ENCODE data around the gene TMEM30A. TPM values are rescaled to one million over a fixed set of nuclear protein-coding genes. Genes with fewer than 3 reads are reported as not detected.

The TMEM30A gene
- total RNA-seq, 2 experiments from 2014 or later = 39.7 to 39.9 TPM

DNA sequence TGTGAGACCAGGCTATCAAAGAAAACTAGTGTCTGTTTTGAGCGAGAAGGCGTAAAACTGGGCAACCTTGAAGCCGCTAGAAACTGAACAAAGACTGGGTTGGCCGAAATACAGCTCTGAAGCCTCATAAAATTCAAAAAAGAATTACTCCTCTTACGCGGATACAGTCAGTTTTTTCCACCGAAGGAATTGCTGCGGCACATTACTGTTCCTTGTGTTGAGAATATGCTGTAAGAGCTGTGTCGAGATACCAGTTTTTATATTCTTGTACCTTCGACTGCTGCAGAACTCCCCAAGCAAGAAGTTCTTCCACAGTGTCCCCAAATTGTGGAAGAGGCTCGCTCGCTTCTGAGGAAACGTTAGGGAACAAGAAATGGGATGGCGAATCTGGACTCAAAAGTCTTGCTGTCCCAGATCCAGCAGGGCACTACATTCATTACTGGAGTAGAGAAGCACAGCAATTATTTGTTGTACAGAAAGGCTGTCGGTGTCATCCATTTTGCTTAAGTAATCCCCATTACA, 40.5 kb downstream of the TMEM30A start:
- peak overlapping the region; percentile 99 for H3K4me3 Mint-ChIP-seq
- POLR2A ChIA-PET = interaction anchor here (0.7 to 3.1 kb wide), 10 partner anchors 9 to 1549 kb away, joined by 3 to 22 read pairs (median 3); partner anchors contain the start of genes FILIP1, SENP6 and TMEM30A
- peaks cover 26% of the 10 kb centered on the region for H3K36me3 Mint-ChIP-seq (ENCODE audit: low read depth)
- intact Hi-C loops (cut with micrococcal nuclease) = no loop called here
- no peaks in the 10 kb centered on the region for H3K9me3 Mint-ChIP-seq
- DNase-seq = no peak
- TF ChIP-seq, protein P1, sequence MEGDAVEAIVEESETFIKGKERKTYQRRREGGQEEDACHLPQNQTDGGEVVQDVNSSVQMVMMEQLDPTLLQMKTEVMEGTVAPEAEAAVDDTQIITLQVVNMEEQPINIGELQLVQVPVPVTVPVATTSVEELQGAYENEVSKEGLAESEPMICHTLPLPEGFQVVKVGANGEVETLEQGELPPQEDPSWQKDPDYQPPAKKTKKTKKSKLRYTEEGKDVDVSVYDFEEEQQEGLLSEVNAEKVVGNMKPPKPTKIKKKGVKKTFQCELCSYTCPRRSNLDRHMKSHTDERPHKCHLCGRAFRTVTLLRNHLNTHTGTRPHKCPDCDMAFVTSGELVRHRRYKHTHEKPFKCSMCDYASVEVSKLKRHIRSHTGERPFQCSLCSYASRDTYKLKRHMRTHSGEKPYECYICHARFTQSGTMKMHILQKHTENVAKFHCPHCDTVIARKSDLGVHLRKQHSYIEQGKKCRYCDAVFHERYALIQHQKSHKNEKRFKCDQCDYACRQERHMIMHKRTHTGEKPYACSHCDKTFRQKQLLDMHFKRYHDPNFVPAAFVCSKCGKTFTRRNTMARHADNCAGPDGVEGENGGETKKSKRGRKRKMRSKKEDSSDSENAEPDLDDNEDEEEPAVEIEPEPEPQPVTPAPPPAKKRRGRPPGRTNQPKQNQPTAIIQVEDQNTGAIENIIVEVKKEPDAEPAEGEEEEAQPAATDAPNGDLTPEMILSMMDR (IDR thresholded peaks at IDR 0.05) = no peak
- H3K27ac Mint-ChIP-seq = peak overlapping the region; percentile 99
- ATAC-seq = no peak
- H3K4me1 Mint-ChIP-seq (ENCODE audit: low read depth) = peaks cover 26% of the 10 kb centered on the region
- CTCF ChIA-PET = interaction anchor here (0.7 to 2.9 kb wide), 9 partner anchors 9 to 283 kb away, joined by 3 to 12 read pairs (median 6); no protein-coding TSS in a partner anchor
- peaks cover 8% of the 10 kb centered on the region for H3K27me3 Mint-ChIP-seq

DNA sequence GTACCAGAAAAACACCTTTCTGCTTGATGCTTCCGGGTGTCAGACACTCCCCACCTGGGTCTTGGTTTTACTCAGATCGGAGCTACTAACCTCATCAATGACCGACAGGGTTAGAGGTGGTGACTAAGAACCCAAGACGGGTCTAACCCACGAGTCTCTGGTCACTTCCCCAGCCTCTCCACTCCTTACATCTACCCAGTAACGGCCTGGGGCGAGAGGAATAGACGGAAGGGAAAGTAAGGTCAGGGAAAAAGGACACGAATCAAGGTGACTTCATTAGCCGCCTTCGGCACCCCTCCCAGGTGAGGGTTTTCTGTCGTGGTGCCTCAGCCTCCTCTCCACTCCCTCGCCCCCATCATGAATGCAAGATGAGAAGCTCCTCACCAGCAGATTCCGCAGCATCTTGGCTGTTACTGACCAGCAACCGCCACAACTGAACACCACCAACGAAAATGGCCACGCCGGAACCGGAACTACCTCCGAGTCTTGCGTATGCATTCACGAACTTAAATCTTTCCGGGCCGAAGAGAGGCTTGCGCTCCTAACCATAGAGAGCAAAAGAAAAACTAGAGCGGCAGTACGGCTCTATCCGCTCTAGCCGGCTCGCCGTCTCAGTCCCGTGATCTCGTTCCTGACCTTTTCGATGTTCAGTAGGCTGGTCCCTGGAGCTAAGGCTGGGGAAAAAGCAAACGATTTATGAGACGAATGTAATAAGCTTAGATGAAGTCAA, 41.1 kb downstream of the TMEM30A start, which contains the start of gene COX7A2:
Gene COX7A2, minus strand, starts transcription at position 469 of the 730 bp plus-strand sequence. Its CDS starts 67 bp downstream, at position 402.
- intact Hi-C loops (cut with micrococcal nuclease) = loop anchor here (2.0 kb wide), 1 partner anchor 41 kb away; the partner anchor contains the start of gene TMEM30A
- ATAC-seq = peak; percentile 97
- H3K4me3 Mint-ChIP-seq = peak within 1 kb of the TSS; percentile 99
- peak; percentile 93 for DNase-seq
- peaks cover 31% of the 10 kb centered on the region for H3K36me3 Mint-ChIP-seq (ENCODE audit: low read depth)
- ChIA-PET CTCF (interaction anchor here (0.6 to 2.9 kb wide), 11 partner anchors 9 to 283 kb away, joined by 3 to 12 read pairs (median 3); no protein-coding TSS in a partner anchor), POLR2A (interaction anchor here (0.6 to 3.1 kb wide), 14 partner anchors 9 to 1549 kb away, joined by 3 to 22 read pairs (median 3); partner anchors contain the start of genes FILIP1, SENP6 and TMEM30A)
- peaks cover 8% of the 10 kb centered on the region for H3K27me3 Mint-ChIP-seq
- H3K27ac Mint-ChIP-seq = peak within 1 kb of the TSS; percentile 99
- TF ChIP-seq, protein P1 (IDR thresholded peaks at IDR 0.05) = no peak
- no peaks in the 10 kb centered on the region for H3K9me3 Mint-ChIP-seq
- peaks cover 26% of the 10 kb centered on the region for H3K4me1 Mint-ChIP-seq (ENCODE audit: low read depth)

DNA sequence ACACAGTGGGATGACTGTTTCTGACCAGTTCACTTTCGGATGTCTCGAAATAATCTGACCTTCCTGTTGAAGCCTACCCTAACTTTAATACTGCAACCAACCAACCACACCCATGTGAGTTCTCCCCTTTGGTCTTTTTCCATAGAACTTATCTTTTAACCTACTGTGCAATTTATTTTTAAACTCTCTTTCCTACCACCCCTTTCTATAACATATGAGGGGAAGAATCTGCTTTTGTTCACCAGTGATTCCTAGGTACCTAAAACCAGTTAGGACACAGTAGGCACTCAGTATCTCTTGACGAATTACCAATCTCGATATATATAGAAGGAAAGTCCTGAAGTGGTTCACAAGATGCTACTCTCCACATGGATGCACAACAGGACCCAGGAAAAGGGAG, 48.0 kb downstream of the TMEM30A start:
- H3K9me3 Mint-ChIP-seq = no peaks in the 10 kb centered on the region
- H3K36me3 Mint-ChIP-seq (ENCODE audit: low read depth) = peaks cover 35% of the 10 kb centered on the region
- H3K27ac Mint-ChIP-seq = no peak overlapping the region
- ATAC-seq (no peak), DNase-seq (no peak)
- no peaks in the 10 kb centered on the region for H3K27me3 Mint-ChIP-seq
- ChIA-PET POLR2A (no interaction called here), CTCF (no interaction called here)
- intact Hi-C loops (cut with micrococcal nuclease) = no loop called here
- H3K4me1 Mint-ChIP-seq (ENCODE audit: low read depth) = peaks cover 15% of the 10 kb centered on the region
- H3K4me3 Mint-ChIP-seq = no peak overlapping the region
- TF ChIP-seq, protein P1 (IDR thresholded peaks at IDR 0.05) = no peak

DNA sequence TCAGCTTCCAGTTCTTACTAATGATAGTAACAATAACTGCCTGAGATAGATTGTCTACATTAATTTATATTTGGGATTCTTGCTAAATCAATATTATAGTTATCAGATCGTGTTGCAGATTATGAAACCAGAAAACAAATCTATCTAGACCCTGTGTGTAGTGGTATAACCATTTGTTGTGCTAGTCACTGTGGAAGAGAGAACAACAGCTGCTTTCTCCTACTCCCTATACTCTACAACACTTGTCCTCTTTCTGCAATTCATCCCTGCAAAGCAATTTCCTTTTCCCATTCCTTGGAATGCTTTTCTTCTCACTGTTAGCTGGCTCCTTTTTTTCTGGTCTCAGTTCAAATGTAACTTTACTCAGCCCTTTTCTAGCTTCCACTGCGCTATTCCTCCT, 49.3 kb downstream of the TMEM30A start:
- CTCF ChIA-PET = interaction anchor here (1.0 to 2.3 kb wide), 2 partner anchors 8 to 25 kb away, joined by 6 read pairs; partner anchors contain the start of gene COX7A2

More for the DNA sequence above, 49.3 kb downstream of the TMEM30A start:
- intact Hi-C loops (cut with micrococcal nuclease) = no loop called here
- no peak for ATAC-seq
- no peak overlapping the region for H3K27ac Mint-ChIP-seq
- no peaks in the 10 kb centered on the region for H3K27me3 Mint-ChIP-seq
- H3K4me1 Mint-ChIP-seq (ENCODE audit: low read depth) = peaks cover 6% of the 10 kb centered on the region
- TF ChIP-seq, protein P1 (IDR thresholded peaks at IDR 0.05) = no peak
- no peak overlapping the region for H3K4me3 Mint-ChIP-seq
- peaks cover 26% of the 10 kb centered on the region for H3K36me3 Mint-ChIP-seq (ENCODE audit: low read depth)
- no peaks in the 10 kb centered on the region for H3K9me3 Mint-ChIP-seq
- POLR2A ChIA-PET = interaction anchor here (1.5 kb wide), 1 partner anchor 8 kb away, joined by 9 read pairs; the partner anchor contains the start of gene COX7A2
- no peak for DNase-seq

Measured in activated CD8-positive, alpha-beta T cell treated with anti-CD3 and anti-CD28 coated beads for 36 hours (primary cell).